ENCODE results near the gene IRF9. TPM values are rescaled to one million over a fixed set of nuclear protein-coding genes. Genes with fewer than 3 reads are reported as not detected.

Gene IRF9
- total and polyA plus RNA-seq, 2 of the 13 experiments (the other 11 are each of a cell fraction or from before 2014, with no cell fraction given), result 14.9 to 49.7 TPM

GRCh38 chr14:24135834-24136683 lies 25.0 kb upstream of the IRF9 start, which contains the start of gene PSME1 (continued):
- peak; percentile 95 for TF ChIP-seq ZNF687 (CRISPR knock-in tag; IDR thresholded peaks at IDR 0.05)
- no peak for TF ChIP-seq NFRKB (IDR thresholded peaks at IDR 0.05)
- peak; percentile 81 for TF ChIP-seq TAF15 (IDR thresholded peaks at IDR 0.05; ENCODE audit: low read depth, low read length, poor library complexity, severe bottlenecking)
- TF ChIP-seq CHD2 (IDR thresholded peaks at IDR 0.05; ENCODE audit: low read depth, low read length), result peak; percentile 89
- TF ChIP-seq ZNF598 (CRISPR knock-in tag; IDR thresholded peaks at IDR 0.05; ENCODE audit: borderline replicate concordance), result peak; percentile 69; the same call in 1 of the 2 replicates
- TF ChIP-seq U2AF1 (optimal IDR thresholded peaks at IDR 0.05; ENCODE audit: low read depth, low read length), result peak; percentile 34
- no peak; the same call in 1 of the 2 replicates for TF ChIP-seq ARID2 (CRISPR knock-in tag; IDR thresholded peaks at IDR 0.05; ENCODE audit: borderline replicate concordance)
- peak; percentile 99 for TF ChIP-seq KMT2A (CRISPR knock-in tag; IDR thresholded peaks at IDR 0.05)
- peak; percentile 84 for TF ChIP-seq NR3C1 (CRISPR knock-in tag; IDR thresholded peaks at IDR 0.05)
- TF ChIP-seq MYNN (CRISPR knock-in tag; IDR thresholded peaks at IDR 0.05; ENCODE audit: low read depth), result no peak; the same call in none of the 2 replicates
- TF ChIP-seq SOX5 (CRISPR knock-in tag; IDR thresholded peaks at IDR 0.05; ENCODE audit: borderline replicate concordance), result peak; percentile 49; the same call in 1 of the 2 replicates
- no peak; the same call in 1 of the 2 replicates for TF ChIP-seq ZNF326 (CRISPR knock-in tag; IDR thresholded peaks at IDR 0.05; ENCODE audit: borderline replicate concordance)
- TF ChIP-seq ELF4 (CRISPR knock-in tag; IDR thresholded peaks at IDR 0.05; ENCODE audit: borderline replicate concordance), result peak; percentile 57; the same call in 1 of the 2 replicates
- no peak for TF ChIP-seq ZNF878 (CRISPR knock-in tag; IDR thresholded peaks at IDR 0.05)
- TF ChIP-seq ZSCAN25 (CRISPR knock-in tag; IDR thresholded peaks at IDR 0.05), result peak; percentile 94
- TF ChIP-seq ZNF468 (CRISPR knock-in tag; IDR thresholded peaks at IDR 0.05), result no peak
- TF ChIP-seq ZNF280B (CRISPR knock-in tag; IDR thresholded peaks at IDR 0.05; ENCODE audit: borderline replicate concordance), result no peak
- TF ChIP-seq ZNF549 (CRISPR knock-in tag; IDR thresholded peaks at IDR 0.05), result peak; percentile 12; the same call in 1 of the 2 replicates
- no peak; the same call in none of the 2 replicates for TF ChIP-seq BCL3 (CRISPR knock-in tag; IDR thresholded peaks at IDR 0.05)
- TF ChIP-seq ZNF816 (CRISPR knock-in tag; IDR thresholded peaks at IDR 0.05; ENCODE audit: borderline replicate concordance), result no peak
- TF ChIP-seq ZNF746 (CRISPR knock-in tag; IDR thresholded peaks at IDR 0.05), result no peak
- TF ChIP-seq ZNF761 (CRISPR knock-in tag; conservative IDR thresholded peaks at IDR 0.05), result no peak
- no peak; the same call in none of the 2 replicates for TF ChIP-seq ZKSCAN8 (CRISPR knock-in tag; IDR thresholded peaks at IDR 0.05; ENCODE audit: borderline replicate concordance)
- TF ChIP-seq ADNP (CRISPR knock-in tag; IDR thresholded peaks at IDR 0.05), result no peak

Measured in HepG2 (cell line).